Astrocyte of the spinal cord (primary cell): ENCODE measurements around the gene PGP.

Experiments
- DNase-seq: peaks from one replicate; pipeline ENCODE4 v3.0.0; 2011; ENCODE audit warnings: low read depth, low spot score
- H3K4me3 ChIP-seq: 2 replicates; pipeline ENCODE4 v1.5.1; 2011; ENCODE audit warnings: low read depth, mild to moderate bottlenecking, low read length, moderate library complexity
- CTCF ChIP-seq: IDR thresholded peaks from 2 replicates; pipeline ENCODE4 v1.5.1; 2012; ENCODE audit warnings: low read depth, mild to moderate bottlenecking, low read length, inconsistent platforms
- in situ Hi-C: cut with HindIII; loops from 2 replicates; pipeline ENCODE4 v1.10.0; 2017; ENCODE audit warnings: low sequenced_read_pairs

The PGP gene

GRCh38 chr16:2237102-2237482 is 22.5 kb upstream of the PGP start:
- no peak for DNase-seq
- H3K4me3 ChIP-seq, result no peak overlapping the region
- TF ChIP-seq CTCF, result no peak
- in situ Hi-C loops, result no loop called here

GRCh38 chr16:2236337-2237101 is 21.9 kb upstream of the PGP start, which contains the start of gene DNASE1L2:
Gene DNASE1L2 (plus strand): TSS chr16:2236444. CDS start chr16:2236817, 373 bp downstream.
- DNase-seq, result no peak
- in situ Hi-C loops, result no loop called here
- peak within 1 kb of the TSS; percentile 5 for H3K4me3 ChIP-seq
- TF ChIP-seq CTCF, result no peak

GRCh38 chr16:2235695-2236336 is 21.2 kb upstream of the PGP start:
- H3K4me3 ChIP-seq, result no peak overlapping the region
- no peak for DNase-seq
- in situ Hi-C loops, result no loop called here
- TF ChIP-seq CTCF, result no peak

GRCh38 chr16:2235234-2235651 is 20.6 kb upstream of the PGP start:
- TF ChIP-seq CTCF, result no peak
- in situ Hi-C loops, result no loop called here
- H3K4me3 ChIP-seq, result no peak overlapping the region
- DNase-seq, result no peak

GRCh38 chr16:2234813-2235170 is 20.2 kb upstream of the PGP start:
- no peak overlapping the region for H3K4me3 ChIP-seq
- no peak for TF ChIP-seq CTCF
- in situ Hi-C loops, result no loop called here
- no peak for DNase-seq

- DNase-seq, result no peak
- TF ChIP-seq CTCF, result no peak
- in situ Hi-C loops, result no loop called here
- H3K4me3 ChIP-seq, result no peak overlapping the region
Measured at GRCh38 chr16:2233872-2234812, 19.5 kb upstream of the PGP start.
